ENCODE data around the gene TMEM231.

The TMEM231 gene

GRCh38 chr16:75488322-75488721, 67.7 kb downstream of the TMEM231 start:
- no peak for DNase-seq (ENCODE audit: low spot score)
